ENCODE results near the gene LRRC30.

Gene LRRC30

GRCh38 chr18:7272311-7273049, 41.6 kb downstream of the LRRC30 start:
- Histone ChIP-seq H3K4me3 (ENCODE audit: low read depth in 1 of 2, low read length in 2 of 2) (peak overlapping the region; percentile 49 to 55), H3K4me1 (ENCODE audit: control insufficient read depth in 1 of 2, insufficient read depth in 2 of 2, low read length in 2 of 2) (peaks cover 4 to 15% of the 10 kb centered on the region in 2 donors)

GRCh38 chr18:7273301-7273921, 42.5 kb downstream of the LRRC30 start:
- Histone ChIP-seq H3K4me3 (ENCODE audit: low read depth in 1 of 2, low read length in 2 of 2) (no peak overlapping the region), H3K27ac (ENCODE audit: low read length) (peak overlapping the region; percentile 8), H3K36me3 (ENCODE audit: control insufficient read depth in 1 of 2, insufficient read depth in 2 of 2, low read length in 2 of 2) (no peaks in the 10 kb centered on the region), H3K27me3 (ENCODE audit: low read depth, low read length) (no peaks in the 10 kb centered on the region), H3K4me1 (ENCODE audit: control insufficient read depth in 1 of 2, insufficient read depth in 2 of 2, low read length in 2 of 2) (peaks cover 4 to 15% of the 10 kb centered on the region in 2 donors), H3K9me3 (ENCODE audit: control insufficient read depth in 1 of 2, low read length in 2 of 2) (no peaks in the 10 kb centered on the region)

More at GRCh38 chr18:7272311-7273049, 41.6 kb downstream of the LRRC30 start:
- Histone ChIP-seq H3K27ac (ENCODE audit: low read length) (peak overlapping the region; percentile 19), H3K36me3 (ENCODE audit: control insufficient read depth in 1 of 2, insufficient read depth in 2 of 2, low read length in 2 of 2) (no peaks in the 10 kb centered on the region), H3K9me3 (ENCODE audit: control insufficient read depth in 1 of 2, low read length in 2 of 2) (no peaks in the 10 kb centered on the region), H3K27me3 (ENCODE audit: low read depth, low read length) (no peaks in the 10 kb centered on the region)

DNA sequence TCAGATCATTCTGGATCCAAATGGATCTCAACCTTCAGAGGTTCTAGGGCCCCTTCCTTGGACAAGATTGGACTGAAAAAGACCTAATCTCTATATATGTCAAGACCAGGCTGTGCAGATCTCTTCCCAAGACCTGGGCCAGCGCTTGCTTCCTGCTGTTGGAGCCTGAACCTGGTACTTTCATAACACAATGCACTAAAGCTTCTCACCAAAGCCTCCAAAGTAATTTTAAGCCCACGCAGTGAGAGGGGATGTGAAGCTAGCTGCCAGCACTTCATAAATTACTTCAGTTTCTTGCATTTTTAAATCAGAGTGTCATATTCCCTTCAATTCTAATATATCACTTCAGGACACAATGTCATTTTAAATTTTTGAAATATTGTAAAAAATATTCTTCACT, 50.7 kb downstream of the LRRC30 start:
- H3K36me3 ChIP-seq (ENCODE audit: control insufficient read depth in 1 of 2, insufficient read depth in 2 of 2, low read length in 2 of 2) = no peaks in the 10 kb centered on the region
- no peak overlapping the region for H3K27ac ChIP-seq (ENCODE audit: low read length)
- H3K9me3 ChIP-seq (ENCODE audit: control insufficient read depth in 1 of 2, low read length in 2 of 2) = no peaks in the 10 kb centered on the region
- H3K4me3 ChIP-seq (ENCODE audit: low read depth in 1 of 2, low read length in 2 of 2) = no peak overlapping the region
- no peaks in the 10 kb centered on the region for H3K4me1 ChIP-seq (ENCODE audit: control insufficient read depth in 1 of 2, insufficient read depth in 2 of 2, low read length in 2 of 2)
- H3K27me3 ChIP-seq (ENCODE audit: low read depth, low read length) = no peaks in the 10 kb centered on the region
